Activated CD4-positive, alpha-beta memory T cell treated with anti-CD3 and anti-CD28 coated beads for 36 hours (primary cell): ENCODE measurements around the gene RNF123. TPM values are rescaled to one million over a fixed set of nuclear protein-coding genes. Genes with fewer than 3 reads are reported as not detected.

Experiments used
- CTCF ChIA-PET: fragments of 350-600 bp; sonication (Branson Sonifier 250); formaldehyde crosslinking; loops from one replicate; lab custom pipeline; 2021; ENCODE audit warnings: antibody characterized with exemption, inconsistent platforms; lab: Charles Lee
- POLR2A ChIA-PET: fragments of 350-600 bp; sonication (Branson Sonifier 250); formaldehyde crosslinking; loops from one replicate; lab custom pipeline; 2021; ENCODE audit warnings: antibody characterized with exemption; lab: Charles Lee
- DNase-seq: peaks from one replicate; pipeline ENCODE4 v3.0.0-alpha.2; 2020
- H3K27ac Mint-ChIP-seq: one replicate; pipeline ENCODE4 v1.8.0; 2021; ENCODE audit warnings: mixed read lengths
- H3K27me3 Mint-ChIP-seq: one replicate; pipeline ENCODE4 v1.8.0; 2021; ENCODE audit warnings: mixed read lengths
- H3K36me3 Mint-ChIP-seq: one replicate; pipeline ENCODE4 v1.8.0; 2021; ENCODE audit warnings: mixed read lengths
- H3K4me1 Mint-ChIP-seq: one replicate; pipeline ENCODE4 v1.8.0; 2021; ENCODE audit warnings: low read depth, mixed read lengths
- H3K4me3 Mint-ChIP-seq: one replicate; pipeline ENCODE4 v1.8.0; 2021; ENCODE audit warnings: mild to moderate bottlenecking, mixed read lengths
- H3K9me3 Mint-ChIP-seq: one replicate; pipeline ENCODE4 v1.8.0; 2021; ENCODE audit warnings: mixed read lengths
- intact Hi-C: fragments of 100-400 bp; cut with micrococcal nuclease; formaldehyde crosslinking; loops from one replicate; pipeline ENCODE4 v1.15.1; 2023
- total RNA-seq, 2 experiments: library from RNA; stranded (reverse); gene quantifications; one replicate each; pipeline ENCODE4 v1.2.3, GENCODE V29; 2021

RNF123 gene
- total RNA-seq, 2 experiments from 2014 or later: 21.0 to 29.7 TPM

DNA sequence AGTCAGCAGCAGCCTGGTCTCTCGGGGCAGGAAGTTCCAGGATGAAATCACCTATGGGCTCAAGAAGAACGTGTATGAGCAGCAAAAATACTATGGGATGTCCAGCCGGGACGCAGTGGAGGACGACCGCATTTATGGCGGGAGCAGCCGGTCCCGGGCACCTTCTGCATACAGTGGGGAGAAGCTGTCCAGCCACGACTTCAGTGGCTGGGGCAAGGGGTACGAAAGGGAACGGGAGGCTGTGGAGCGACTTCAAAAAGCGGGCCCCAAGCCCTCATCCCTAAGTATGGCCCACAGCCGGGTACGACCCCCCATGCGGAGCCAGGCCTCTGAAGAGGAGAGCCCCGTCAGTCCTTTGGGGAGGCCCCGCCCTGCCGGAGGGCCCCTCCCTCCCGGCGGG, 27.3 kb upstream of the RNF123 start:
- Mint-ChIP-seq H3K36me3 (no peaks in the 10 kb centered on the region), H3K4me3 (no peak overlapping the region), H3K27ac (no peak overlapping the region), H3K4me1 (no peaks in the 10 kb centered on the region), H3K9me3 (no peaks in the 10 kb centered on the region), H3K27me3 (no peaks in the 10 kb centered on the region)
- ChIA-PET CTCF (no interaction called here), POLR2A (no interaction called here)
- DNase-seq: no peak
- intact Hi-C loops: no loop called here

DNA sequence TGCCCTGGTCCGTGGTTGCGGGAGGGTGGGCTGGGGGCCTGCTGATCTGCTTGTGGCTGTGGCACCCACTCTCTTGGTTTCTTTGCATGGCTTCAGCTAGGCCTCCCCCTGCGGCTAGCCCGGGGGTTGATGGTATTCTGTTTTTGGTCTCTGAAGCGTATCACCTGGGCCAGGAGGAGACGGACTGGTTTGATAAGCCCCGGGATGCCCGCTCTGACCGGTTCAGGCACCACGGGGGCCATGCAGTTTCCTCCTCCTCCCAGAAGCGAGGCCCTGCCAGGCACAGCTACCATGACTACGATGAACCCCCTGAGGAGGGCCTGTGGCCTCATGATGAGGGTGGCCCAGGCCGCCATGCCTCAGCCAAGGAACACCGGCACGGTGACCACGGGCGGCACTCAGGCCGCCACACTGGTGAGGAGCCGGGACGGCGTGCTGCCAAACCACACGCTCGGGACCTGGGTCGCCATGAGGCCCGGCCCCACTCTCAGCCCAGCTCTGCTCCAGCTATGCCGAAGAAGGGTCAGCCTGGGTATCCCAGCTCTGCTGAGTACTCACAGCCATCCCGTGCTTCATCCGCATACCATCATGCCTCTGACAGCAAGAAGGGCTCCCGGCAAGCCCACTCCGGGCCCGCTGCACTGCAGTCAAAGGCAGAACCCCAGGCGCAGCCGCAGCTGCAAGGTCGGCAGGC, 26.5 kb upstream of the RNF123 start:
- intact Hi-C loops: no loop called here
- H3K9me3 Mint-ChIP-seq: no peaks in the 10 kb centered on the region
- no peak overlapping the region for H3K27ac Mint-ChIP-seq
- ChIA-PET POLR2A (no interaction called here), CTCF (interaction anchor here (1.2 to 4.5 kb wide), 2 partner anchors 8 to 123 kb away, joined by 3 to 32 read pairs; no protein-coding TSS in a partner anchor)
- H3K27me3 Mint-ChIP-seq: no peaks in the 10 kb centered on the region
- no peak overlapping the region for H3K4me3 Mint-ChIP-seq
- no peak for DNase-seq
- H3K4me1 Mint-ChIP-seq: no peaks in the 10 kb centered on the region
- no peaks in the 10 kb centered on the region for H3K36me3 Mint-ChIP-seq

DNA sequence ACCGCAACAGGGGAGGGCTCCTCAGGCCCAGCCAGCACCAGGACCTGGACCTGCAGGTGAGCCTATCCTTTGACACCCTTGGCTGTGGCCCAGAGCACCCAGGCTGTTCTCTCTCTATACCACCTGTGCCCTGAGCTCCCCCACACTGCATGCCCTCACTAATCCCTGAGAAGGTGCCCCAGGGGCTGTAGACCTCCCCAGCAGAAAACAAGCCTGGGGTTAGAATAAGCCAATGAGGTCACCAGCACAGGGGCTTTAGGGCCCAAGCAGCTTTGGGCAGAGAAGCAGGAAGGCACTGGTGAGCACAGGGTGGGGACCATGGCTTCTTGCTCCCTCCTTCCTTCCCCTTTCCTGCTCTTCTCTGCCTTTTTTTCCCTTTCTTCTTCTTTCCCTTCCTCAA, 25.5 kb upstream of the RNF123 start:
- H3K9me3 Mint-ChIP-seq: no peaks in the 10 kb centered on the region

DNA sequence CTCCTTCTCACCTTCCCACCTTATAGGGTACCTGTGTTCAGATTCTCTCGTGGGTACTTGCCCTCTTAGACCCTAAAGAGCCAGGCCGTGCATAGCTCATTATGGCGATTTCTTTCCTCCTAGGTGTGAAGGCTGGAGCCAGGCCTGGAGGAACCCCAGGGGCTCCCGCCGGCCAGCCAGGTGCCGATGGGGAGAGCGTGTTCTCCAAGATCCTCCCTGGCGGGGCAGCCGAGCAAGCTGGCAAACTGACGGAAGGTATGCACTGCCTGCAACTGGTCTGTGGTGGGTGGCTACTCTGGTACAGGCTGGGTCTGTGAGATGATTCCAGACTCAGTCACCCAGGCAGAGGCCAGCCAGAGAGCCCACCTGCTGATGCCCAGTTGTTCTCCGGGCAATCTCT, 25.1 kb upstream of the RNF123 start:
- intact Hi-C loops: no loop called here
- Mint-ChIP-seq H3K4me1 (no peaks in the 10 kb centered on the region), H3K36me3 (no peaks in the 10 kb centered on the region), H3K4me3 (no peak overlapping the region), H3K9me3 (no peaks in the 10 kb centered on the region), H3K27me3 (no peaks in the 10 kb centered on the region), H3K27ac (no peak overlapping the region)
- no peak for DNase-seq
- POLR2A ChIA-PET: no interaction called here
- CTCF ChIA-PET: interaction anchor here (0.9 to 4.5 kb wide), 3 partner anchors 9 to 125 kb away, joined by 3 to 32 read pairs (median 3); no protein-coding TSS in a partner anchor

More for the DNA sequence above, 25.5 kb upstream of the RNF123 start:
- H3K36me3 Mint-ChIP-seq: no peaks in the 10 kb centered on the region
- H3K4me1 Mint-ChIP-seq: no peaks in the 10 kb centered on the region
- POLR2A ChIA-PET: no interaction called here
- H3K27me3 Mint-ChIP-seq: no peaks in the 10 kb centered on the region
- H3K27ac Mint-ChIP-seq: no peak overlapping the region
- no peak for DNase-seq
- H3K4me3 Mint-ChIP-seq: no peak overlapping the region
- intact Hi-C loops: no loop called here
- CTCF ChIA-PET: interaction anchor here (1.2 to 4.5 kb wide), 2 partner anchors 9 to 124 kb away, joined by 3 to 32 read pairs; no protein-coding TSS in a partner anchor

DNA sequence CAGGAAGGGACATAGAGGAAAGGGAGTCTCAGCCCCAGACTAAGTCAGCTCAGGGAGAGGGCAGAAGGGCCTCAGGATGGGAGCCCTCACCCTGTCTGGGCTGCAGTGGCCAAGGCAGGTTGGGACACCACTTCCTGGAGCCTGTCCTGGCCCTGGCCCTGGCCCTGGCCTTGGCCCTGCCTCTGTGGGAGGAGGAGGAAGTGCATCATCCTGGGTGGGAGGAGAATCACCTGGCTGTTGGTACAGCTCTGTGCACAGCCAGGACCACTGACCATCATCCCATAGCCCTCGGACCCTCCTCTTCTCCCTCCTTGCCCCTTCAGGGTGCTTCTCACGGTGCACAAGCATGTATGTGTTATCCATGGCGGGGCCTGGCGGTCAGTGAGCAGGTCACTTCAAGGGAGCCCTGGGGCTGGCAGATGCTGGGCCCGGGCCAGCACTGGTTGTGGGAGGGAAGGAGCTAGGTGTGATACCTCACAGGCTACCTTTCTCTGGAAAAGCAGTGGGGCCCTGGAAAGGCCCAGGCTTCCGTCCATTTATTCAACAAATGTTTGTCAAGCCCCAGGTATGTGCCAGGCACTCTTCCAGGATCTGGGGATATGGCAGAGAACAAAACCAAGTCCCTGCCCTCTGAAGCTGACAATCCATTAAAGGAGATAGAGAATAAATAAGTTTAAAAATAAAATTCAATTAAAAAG, 23.4 kb upstream of the RNF123 start:
- Mint-ChIP-seq H3K4me1 (no peaks in the 10 kb centered on the region), H3K36me3 (no peaks in the 10 kb centered on the region), H3K27ac (no peak overlapping the region), H3K4me3 (no peak overlapping the region), H3K9me3 (no peaks in the 10 kb centered on the region), H3K27me3 (no peaks in the 10 kb centered on the region)
- CTCF ChIA-PET: interaction anchor here (4.5 kb wide), 1 partner anchor 126 kb away, joined by 32 read pairs; no protein-coding TSS in a partner anchor
- intact Hi-C loops: no loop called here
- POLR2A ChIA-PET: no interaction called here
- no peak for DNase-seq

DNA sequence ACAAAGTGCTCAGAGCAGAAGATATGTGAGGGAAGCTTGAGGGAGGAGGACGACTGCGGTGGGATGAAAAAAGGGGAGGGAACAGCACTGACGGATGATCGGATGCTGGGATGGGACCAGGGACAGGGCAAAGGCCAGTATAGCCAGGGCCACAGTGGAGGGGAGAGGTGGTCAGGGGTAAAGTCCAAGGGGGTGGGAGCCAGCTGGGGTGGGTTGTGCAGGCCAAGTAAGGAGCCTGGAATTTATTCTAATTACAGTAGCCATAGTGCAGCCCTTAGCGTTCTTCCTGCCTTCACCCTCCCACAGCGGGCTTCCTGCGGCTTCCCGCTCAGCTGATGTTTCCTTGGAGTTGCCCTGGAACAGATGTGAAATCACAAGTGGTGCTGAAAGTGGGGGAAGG, 22.8 kb upstream of the RNF123 start:
- H3K4me3 Mint-ChIP-seq: no peak overlapping the region
- H3K27me3 Mint-ChIP-seq: no peaks in the 10 kb centered on the region
- intact Hi-C loops: no loop called here
- no peak for DNase-seq
- ChIA-PET CTCF (interaction anchor here (4.5 kb wide), 1 partner anchor 127 kb away, joined by 32 read pairs; no protein-coding TSS in a partner anchor), POLR2A (no interaction called here)
- no peaks in the 10 kb centered on the region for H3K36me3 Mint-ChIP-seq
- H3K27ac Mint-ChIP-seq: no peak overlapping the region
- no peaks in the 10 kb centered on the region for H3K9me3 Mint-ChIP-seq
- no peaks in the 10 kb centered on the region for H3K4me1 Mint-ChIP-seq

DNA sequence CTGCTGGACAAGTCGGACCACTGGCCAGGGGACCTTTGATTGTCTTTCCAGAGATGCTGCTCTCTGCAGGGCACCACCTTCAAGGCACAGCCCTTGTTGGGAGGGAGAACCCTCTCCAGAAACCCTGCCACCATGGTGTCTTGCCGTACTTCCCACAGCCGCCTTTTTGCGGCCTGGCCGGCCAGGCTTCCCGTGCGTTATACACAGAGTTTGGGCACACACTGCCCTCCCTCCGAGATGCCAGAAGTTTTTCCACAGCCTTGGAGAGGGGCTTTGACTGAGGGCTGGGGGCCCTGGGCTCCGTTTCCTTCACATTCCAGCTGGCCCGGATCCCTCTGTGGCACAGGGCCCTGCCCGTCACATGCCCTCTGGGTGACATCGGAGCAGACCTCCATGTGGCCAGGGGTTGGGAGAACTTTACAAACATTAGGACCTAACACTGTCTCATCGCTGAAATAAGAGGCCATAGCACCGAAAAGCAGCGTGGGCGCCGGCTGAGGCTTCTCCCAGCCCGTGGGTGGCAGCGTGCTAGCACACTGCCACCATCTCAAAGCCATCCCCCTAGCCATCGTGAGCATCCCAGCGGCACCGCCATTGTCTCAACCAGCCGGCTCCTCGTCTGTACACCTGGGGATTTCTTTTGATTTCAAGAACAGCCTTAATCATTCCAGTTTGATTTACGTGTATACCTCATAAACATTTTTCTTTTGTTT, 21.5 kb upstream of the RNF123 start:
- ChIA-PET CTCF (interaction anchor here (4.5 kb wide), 1 partner anchor 128 kb away, joined by 32 read pairs; no protein-coding TSS in a partner anchor), POLR2A (no interaction called here)
- H3K27me3 Mint-ChIP-seq: no peaks in the 10 kb centered on the region
- peaks cover 7% of the 10 kb centered on the region for H3K4me1 Mint-ChIP-seq
- no peak for DNase-seq
- no peaks in the 10 kb centered on the region for H3K36me3 Mint-ChIP-seq
- intact Hi-C loops: no loop called here
- H3K27ac Mint-ChIP-seq: no peak overlapping the region
- no peaks in the 10 kb centered on the region for H3K9me3 Mint-ChIP-seq
- H3K4me3 Mint-ChIP-seq: no peak overlapping the region

DNA sequence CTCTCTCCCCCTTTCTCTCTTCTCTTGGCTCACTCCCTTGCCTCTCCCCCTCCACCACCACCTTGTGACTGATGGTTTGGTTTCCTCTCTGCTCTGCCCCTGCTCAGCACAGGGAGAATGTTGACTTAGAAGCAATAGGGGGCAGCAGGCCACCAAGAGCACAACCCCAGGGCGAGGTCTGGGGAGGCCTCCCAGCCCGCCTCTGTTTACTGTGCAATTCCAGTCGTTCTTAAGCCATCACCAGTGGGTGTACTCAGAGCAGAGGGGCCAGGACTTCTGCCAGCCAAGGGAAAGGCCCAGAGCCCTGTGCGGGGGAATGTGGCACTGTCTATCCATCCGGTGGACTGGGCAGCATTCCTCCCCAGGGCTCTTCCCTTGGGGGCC, 21.0 kb upstream of the RNF123 start:
- Mint-ChIP-seq H3K36me3 (no peaks in the 10 kb centered on the region), H3K4me1 (peaks cover 10% of the 10 kb centered on the region), H3K9me3 (no peaks in the 10 kb centered on the region), H3K4me3 (no peak overlapping the region), H3K27me3 (no peaks in the 10 kb centered on the region), H3K27ac (no peak overlapping the region)
- POLR2A ChIA-PET: no interaction called here
- CTCF ChIA-PET: interaction anchor here (5.4 kb wide), 1 partner anchor 130 kb away, joined by 308 read pairs; no protein-coding TSS in a partner anchor
- intact Hi-C loops: no loop called here
- DNase-seq: no peak

DNA sequence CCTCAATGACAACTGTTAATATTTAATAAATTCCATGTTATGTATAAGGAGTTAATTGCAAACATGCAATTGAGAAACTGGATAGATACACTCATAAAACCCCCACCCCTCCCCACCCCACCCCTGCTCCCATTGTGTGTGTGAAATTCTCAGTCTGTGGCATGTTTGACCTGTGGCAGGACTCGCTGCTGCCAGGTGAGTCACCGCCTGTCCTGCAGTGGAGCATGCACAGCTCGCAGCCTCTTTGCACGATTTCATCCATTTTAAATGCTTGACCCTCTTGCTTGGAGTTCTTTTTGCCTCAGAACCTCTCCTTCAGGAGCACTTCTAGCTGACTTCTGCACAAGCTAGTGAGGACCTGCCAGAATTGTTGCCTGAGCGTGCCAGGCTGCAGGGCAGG, 20.5 kb upstream of the RNF123 start:
- Mint-ChIP-seq H3K36me3 (no peaks in the 10 kb centered on the region), H3K9me3 (no peaks in the 10 kb centered on the region), H3K27me3 (no peaks in the 10 kb centered on the region), H3K4me3 (no peak overlapping the region), H3K27ac (no peak overlapping the region), H3K4me1 (peaks cover 10% of the 10 kb centered on the region)
- intact Hi-C loops: no loop called here
- ChIA-PET POLR2A (no interaction called here), CTCF (interaction anchor here (1.0 to 5.4 kb wide), 2 partner anchors 131 to 170 kb away, joined by 3 to 308 read pairs; no protein-coding TSS in a partner anchor)
- DNase-seq: no peak

DNA sequence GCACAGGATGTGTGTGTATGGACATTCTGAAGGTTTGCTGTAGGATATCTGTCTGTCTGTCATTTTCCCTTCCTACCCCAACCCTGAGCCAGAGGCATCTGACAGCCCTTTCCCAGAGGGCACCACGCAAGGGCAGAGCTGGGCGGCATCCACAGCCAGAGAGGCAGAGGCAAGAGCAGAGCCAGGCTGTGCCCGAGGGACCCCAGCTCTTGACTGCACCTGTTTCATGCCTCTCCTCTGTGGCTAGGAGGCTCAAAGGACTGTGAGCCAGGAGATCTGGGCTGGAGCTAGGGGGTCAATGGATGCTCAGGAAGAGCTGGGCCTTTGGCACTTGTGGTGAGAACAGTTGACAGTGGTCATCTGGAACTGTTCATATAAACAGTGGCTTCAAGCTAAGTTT, 20.0 kb upstream of the RNF123 start:
- H3K4me3 Mint-ChIP-seq: no peak overlapping the region
- H3K36me3 Mint-ChIP-seq: no peaks in the 10 kb centered on the region
- ChIA-PET POLR2A (no interaction called here), CTCF (interaction anchor here (1.0 to 5.4 kb wide), 2 partner anchors 131 to 170 kb away, joined by 3 to 308 read pairs; no protein-coding TSS in a partner anchor)
- no peaks in the 10 kb centered on the region for H3K9me3 Mint-ChIP-seq
- no peak overlapping the region for H3K27ac Mint-ChIP-seq
- intact Hi-C loops: no loop called here
- no peak for DNase-seq
- no peaks in the 10 kb centered on the region for H3K27me3 Mint-ChIP-seq
- H3K4me1 Mint-ChIP-seq: peaks cover 10% of the 10 kb centered on the region

DNA sequence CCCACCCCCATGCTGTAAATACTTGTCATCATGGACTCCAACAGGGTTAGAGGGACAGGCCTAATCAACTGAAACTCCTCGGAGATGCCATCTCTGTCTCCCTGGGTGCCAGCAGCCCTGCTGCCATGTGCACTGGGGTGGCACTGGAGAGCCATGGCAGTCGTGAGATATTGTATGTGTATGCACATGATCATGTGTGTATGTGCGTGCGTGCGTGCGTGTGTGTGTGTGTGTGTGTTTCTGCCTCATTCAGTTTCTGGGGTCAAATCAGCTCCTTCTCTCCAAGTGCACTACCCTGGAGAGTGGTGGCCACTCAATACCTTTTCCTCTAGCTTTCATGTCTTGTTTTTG, 18.4 kb upstream of the RNF123 start:
- Mint-ChIP-seq H3K27ac (no peak overlapping the region), H3K27me3 (no peaks in the 10 kb centered on the region), H3K4me3 (no peak overlapping the region), H3K9me3 (no peaks in the 10 kb centered on the region), H3K36me3 (peaks cover 1% of the 10 kb centered on the region), H3K4me1 (peaks cover 22% of the 10 kb centered on the region)
- ChIA-PET CTCF (interaction anchor here (0.7 to 5.4 kb wide), 17 partner anchors 10 to 199 kb away, joined by 3 to 308 read pairs (median 4); partner anchors contain the start of gene BSN), POLR2A (interaction anchor here (1.1 kb wide), 1 partner anchor 131 kb away, joined by 6 read pairs; no protein-coding TSS in a partner anchor)
- DNase-seq: no peak
- intact Hi-C loops: loop anchor here (1.0 to 5.0 kb wide), 3 partner anchors 132 to 569 kb away; partner anchors contain the start of gene QARS1
